Measurements from ENCODE around the gene L3HYPDH. TPM values are rescaled to one million over a fixed set of nuclear protein-coding genes. Genes with fewer than 3 reads are reported as not detected.

Gene L3HYPDH
- total and polyA plus RNA-seq, 2 donors (not counting 3 experiments of a cell fraction or from before 2014, with no cell fraction given): 26.2 to 30.2 TPM

GRCh38 chr14:59520224-59520623 lies 36.0 kb upstream of the L3HYPDH start:
- BruUV-seq (replicated peaks): no TSS peak
- H3K4me1 ChIP-seq (ENCODE audit: control insufficient read depth, extremely low read depth, insufficient read depth, low read length): no peaks in the 10 kb centered on the region
- TF ChIP-seq POLR2A (IDR thresholded peaks at IDR 0.05; ENCODE audit: low read depth, low read length): no peak
- TF ChIP-seq EZH2 (IDR thresholded peaks at IDR 0.05; ENCODE audit: borderline replicate concordance, low read depth, low read length, severe bottlenecking): no peak
- intact Hi-C loops (cut with micrococcal nuclease): no loop called here
- H3K9me3 ChIP-seq (replicated peaks; ENCODE audit: control insufficient read depth, insufficient read depth, low read length): no peaks in the 10 kb centered on the region
- H3K27me3 ChIP-seq (ENCODE audit: control insufficient read depth in 2 of 2, insufficient read depth in 2 of 2, low read length in 2 of 2): peaks cover 0 to 6% of the 10 kb centered on the region in 2 experiments
- FAIRE-seq (no peak), DNase-seq (ENCODE audit: low read depth, low spot score) (no peak)
- dilution Hi-C loops (cut with MboI; ENCODE audit: extremely low pct_ligation_motif_present, low sequenced_read_pairs): no loop called here
- H2AFZ ChIP-seq (ENCODE audit: low read depth, low read length): no peak overlapping the region
- H3K9me1 ChIP-seq (replicated peaks; ENCODE audit: control insufficient read depth, extremely low read depth, insufficient read depth, low read length): no peaks in the 10 kb centered on the region
- H3K36me3 ChIP-seq (ENCODE audit: control insufficient read depth in 2 of 2, extremely low read depth in 1 of 2, insufficient read depth in 2 of 2, low read length in 2 of 2): no peaks in the 10 kb centered on the region
- no peak overlapping the region for H3K27ac ChIP-seq (ENCODE audit: insufficient read depth, low read depth, low read length)
- no peak overlapping the region for H3K9ac ChIP-seq (replicated peaks; ENCODE audit: extremely low read depth, insufficient read depth, low read length)
- CTCF ChIA-PET: interaction anchor here (1.1 kb wide), 1 partner anchor 113 kb away, joined by 3 read pairs; no protein-coding TSS in a partner anchor
- H4K20me1 ChIP-seq (replicated peaks; ENCODE audit: control insufficient read depth, extremely low read depth, insufficient read depth, low read length): no peaks in the 10 kb centered on the region
- H3K4me2 ChIP-seq (ENCODE audit: insufficient read depth, low read length): no peak overlapping the region
- no peaks in the 10 kb centered on the region for H3K79me2 ChIP-seq (ENCODE audit: control insufficient read depth, insufficient read depth, low read length)
- no peak overlapping the region for H3K4me3 ChIP-seq (replicated peaks in 1 of 3; ENCODE audit: insufficient read depth in 1 of 3, low read depth in 1 of 3, low read length in 3 of 3)
- POLR2A ChIA-PET: no interaction called here

- no peak for FAIRE-seq
- dilution Hi-C loops (cut with MboI; ENCODE audit: extremely low pct_ligation_motif_present, low sequenced_read_pairs): no loop called here
- Histone ChIP-seq H3K27me3 (ENCODE audit: control insufficient read depth in 2 of 2, insufficient read depth in 2 of 2, low read length in 2 of 2) (peaks cover 0 to 7% of the 10 kb centered on the region in 2 experiments), H4K20me1 (replicated peaks; ENCODE audit: control insufficient read depth, extremely low read depth, insufficient read depth, low read length) (no peaks in the 10 kb centered on the region), H3K9ac (replicated peaks; ENCODE audit: extremely low read depth, insufficient read depth, low read length) (no peak overlapping the region), H3K4me2 (ENCODE audit: insufficient read depth, low read length) (no peak overlapping the region), H2AFZ (ENCODE audit: low read depth, low read length) (no peak overlapping the region), H3K9me1 (replicated peaks; ENCODE audit: control insufficient read depth, extremely low read depth, insufficient read depth, low read length) (no peaks in the 10 kb centered on the region), H3K36me3 (ENCODE audit: control insufficient read depth in 2 of 2, extremely low read depth in 1 of 2, insufficient read depth in 2 of 2, low read length in 2 of 2) (no peaks in the 10 kb centered on the region), H3K9me3 (replicated peaks; ENCODE audit: control insufficient read depth, insufficient read depth, low read length) (no peaks in the 10 kb centered on the region), H3K4me3 (replicated peaks in 1 of 3; ENCODE audit: insufficient read depth in 1 of 3, low read depth in 1 of 3, low read length in 3 of 3) (no peak overlapping the region), H3K79me2 (ENCODE audit: control insufficient read depth, insufficient read depth, low read length) (no peaks in the 10 kb centered on the region), H3K27ac (ENCODE audit: insufficient read depth, low read depth, low read length) (no peak overlapping the region), H3K4me1 (ENCODE audit: control insufficient read depth, extremely low read depth, insufficient read depth, low read length) (no peaks in the 10 kb centered on the region)
- POLR2A ChIA-PET: no interaction called here
- no TSS peak for BruUV-seq (replicated peaks)
- intact Hi-C loops (cut with micrococcal nuclease): loop anchor here (1.0 kb wide), 1 partner anchor 64 kb away; the partner anchor contains the start of gene CCDC175
- TF ChIP-seq POLR2AphosphoS5 (IDR thresholded peaks at IDR 0.05; ENCODE audit: insufficient read depth, low read depth, low read length): no peak
- TF ChIP-seq, protein P1, sequence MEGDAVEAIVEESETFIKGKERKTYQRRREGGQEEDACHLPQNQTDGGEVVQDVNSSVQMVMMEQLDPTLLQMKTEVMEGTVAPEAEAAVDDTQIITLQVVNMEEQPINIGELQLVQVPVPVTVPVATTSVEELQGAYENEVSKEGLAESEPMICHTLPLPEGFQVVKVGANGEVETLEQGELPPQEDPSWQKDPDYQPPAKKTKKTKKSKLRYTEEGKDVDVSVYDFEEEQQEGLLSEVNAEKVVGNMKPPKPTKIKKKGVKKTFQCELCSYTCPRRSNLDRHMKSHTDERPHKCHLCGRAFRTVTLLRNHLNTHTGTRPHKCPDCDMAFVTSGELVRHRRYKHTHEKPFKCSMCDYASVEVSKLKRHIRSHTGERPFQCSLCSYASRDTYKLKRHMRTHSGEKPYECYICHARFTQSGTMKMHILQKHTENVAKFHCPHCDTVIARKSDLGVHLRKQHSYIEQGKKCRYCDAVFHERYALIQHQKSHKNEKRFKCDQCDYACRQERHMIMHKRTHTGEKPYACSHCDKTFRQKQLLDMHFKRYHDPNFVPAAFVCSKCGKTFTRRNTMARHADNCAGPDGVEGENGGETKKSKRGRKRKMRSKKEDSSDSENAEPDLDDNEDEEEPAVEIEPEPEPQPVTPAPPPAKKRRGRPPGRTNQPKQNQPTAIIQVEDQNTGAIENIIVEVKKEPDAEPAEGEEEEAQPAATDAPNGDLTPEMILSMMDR (IDR thresholded peaks at IDR 0.05; ENCODE audit: extremely low read depth in 1 of 2, insufficient read depth in 1 of 2, low read depth in 1 of 2, low read length in 2 of 2): peak; percentile 56 to 63
- CTCF ChIA-PET: interaction anchor here (0.6 to 2.5 kb wide), 15 partner anchors 9 to 672 kb away, joined by 3 to 20 read pairs (median 5); partner anchors contain the start of genes CCDC175, JKAMP and L3HYPDH
- DNase-seq (ENCODE audit: low read depth, low spot score): peak; percentile 8
Observed at GRCh38 chr14:59511916-59512575, 27.8 kb upstream of the L3HYPDH start.

Data from endothelial cell of umbilical vein (primary cell).